HUES48 (cell line): ENCODE data around the gene SERPINB3.
A peak's percentile ranks its signal among the peaks of the same experiment; 100 is the strongest.
"Not testable (repeated sequence)": the region's sequence is repeated elsewhere in the genome, so short reads cannot be mapped to it uniquely, and the experiment has no call there.

Experiments
- H3K27ac ChIP-seq: one replicate; pipeline ENCODE4 v1.7.0; 2013; ENCODE audit warnings: low read depth, low read length, inconsistent platforms
- H3K27me3 ChIP-seq: 2 replicates; pipeline ENCODE4 v1.6.1; 2013; ENCODE audit warnings: mild to moderate bottlenecking, low read length; ENCODE audit not compliant: control insufficient read depth, insufficient read depth
- H3K36me3 ChIP-seq: 2 replicates; pipeline ENCODE4 v1.6.1; 2013; ENCODE audit warnings: low read length; ENCODE audit not compliant: control insufficient read depth, insufficient read depth
- H3K4me1 ChIP-seq: 2 replicates; pipeline ENCODE4 v1.6.1; 2013; ENCODE audit warnings: mild to moderate bottlenecking, low read length; ENCODE audit not compliant: control insufficient read depth, insufficient read depth
- H3K4me3 ChIP-seq: 2 replicates; pipeline ENCODE4 v1.5.1; 2013; ENCODE audit warnings: mild to moderate bottlenecking, low read depth, low read length
- H3K9ac ChIP-seq: 2 replicates; pipeline ENCODE4 v1.6.1; 2013; ENCODE audit warnings: mild to moderate bottlenecking, low read depth, low read length, moderate library complexity
- H3K9me3 ChIP-seq: 2 replicates; pipeline ENCODE4 v1.6.1; 2013; ENCODE audit warnings: low read length; ENCODE audit not compliant: control insufficient read depth, insufficient read depth

Gene SERPINB3

GRCh38 chr18:63683890-63684289, 22.2 kb upstream of the SERPINB3 start:
- Histone ChIP-seq H3K4me1 (peaks cover 16% of the 10 kb centered on the region), H3K36me3 (no peaks in the 10 kb centered on the region), H3K27me3 (no peaks in the 10 kb centered on the region), H3K27ac (peak overlapping the region; percentile 88), H3K4me3 (no peak overlapping the region), H3K9me3 (peaks cover 5% of the 10 kb centered on the region; the same call in 1 of the 2 replicates), H3K9ac (no peak overlapping the region)

GRCh38 chr18:63683152-63683551, 21.5 kb upstream of the SERPINB3 start:
- Histone ChIP-seq H3K36me3 (no peaks in the 10 kb centered on the region), H3K4me3 (no peak overlapping the region; the same call in 1 of the 2 replicates), H3K4me1 (peaks cover 16% of the 10 kb centered on the region), H3K9me3 (peaks cover 5% of the 10 kb centered on the region; the same call in 1 of the 2 replicates), H3K27me3 (no peaks in the 10 kb centered on the region), H3K9ac (no peak overlapping the region), H3K27ac (peak overlapping the region; percentile 88)

GRCh38 chr18:63681449-63682340, 20.0 kb upstream of the SERPINB3 start:
- H3K27ac ChIP-seq: no peak overlapping the region
- no peaks in the 10 kb centered on the region for H3K27me3 ChIP-seq

GRCh38 chr18:63679820-63680606, 18.3 kb upstream of the SERPINB3 start:
- Histone ChIP-seq H3K9ac (no peak overlapping the region), H3K27me3 (no peaks in the 10 kb centered on the region), H3K4me1 (peaks cover 23% of the 10 kb centered on the region), H3K9me3 (no peaks in the 10 kb centered on the region), H3K27ac (no peak overlapping the region), H3K36me3 (no peaks in the 10 kb centered on the region), H3K4me3 (no peak overlapping the region)

More at GRCh38 chr18:63681449-63682340, 20.0 kb upstream of the SERPINB3 start:
- no peak overlapping the region for H3K4me3 ChIP-seq
- peaks cover 23% of the 10 kb centered on the region for H3K4me1 ChIP-seq
- H3K36me3 ChIP-seq: no peaks in the 10 kb centered on the region
- no peaks in the 10 kb centered on the region for H3K9me3 ChIP-seq
- no peak overlapping the region for H3K9ac ChIP-seq

- H3K9me3 ChIP-seq: no peaks in the 10 kb centered on the region
- no peak overlapping the region for H3K27ac ChIP-seq
- H3K4me1 ChIP-seq: peaks cover 7% of the 10 kb centered on the region; the same call in 1 of the 2 replicates
- H3K4me3 ChIP-seq: no peak overlapping the region
- no peaks in the 10 kb centered on the region for H3K36me3 ChIP-seq
- H3K9ac ChIP-seq: no peak overlapping the region
- no peaks in the 10 kb centered on the region for H3K27me3 ChIP-seq
These were observed 16.0 kb upstream of the SERPINB3 start for GRCh38 chr18:63677500-63678225.

GRCh38 chr18:63676526-63677323, 15.0 kb upstream of the SERPINB3 start:
- H3K4me1 ChIP-seq: peaks cover 7% of the 10 kb centered on the region; the same call in 1 of the 2 replicates
- H3K9me3 ChIP-seq: no peaks in the 10 kb centered on the region
- no peak overlapping the region for H3K27ac ChIP-seq
- no peak overlapping the region for H3K9ac ChIP-seq
- H3K36me3 ChIP-seq: no peaks in the 10 kb centered on the region
- H3K4me3 ChIP-seq: no peak overlapping the region
- H3K27me3 ChIP-seq: no peaks in the 10 kb centered on the region

- Histone ChIP-seq H3K9ac (no peak overlapping the region), H3K4me1 (peaks cover 3% of the 10 kb centered on the region; the same call in 1 of the 2 replicates), H3K36me3 (no peaks in the 10 kb centered on the region), H3K9me3 (no peaks in the 10 kb centered on the region), H3K27me3 (no peaks in the 10 kb centered on the region), H3K27ac (no peak overlapping the region), H3K4me3 (no peak overlapping the region)
These were observed 2.9 kb upstream of the SERPINB3 start for GRCh38 chr18:63664571-63664970.

GRCh38 chr18:63658920-63659319, 2.8 kb downstream of the SERPINB3 start:
- H3K9ac ChIP-seq, H3K27me3 ChIP-seq, H3K27ac ChIP-seq, H3K9me3 ChIP-seq, H3K4me1 ChIP-seq, H3K4me3 ChIP-seq, H3K36me3 ChIP-seq: not testable (repeated sequence)

GRCh38 chr18:63650271-63650670, 11.4 kb downstream of the SERPINB3 start:
- H3K27ac ChIP-seq, H3K9ac ChIP-seq, H3K9me3 ChIP-seq, H3K4me1 ChIP-seq, H3K4me3 ChIP-seq, H3K36me3 ChIP-seq, H3K27me3 ChIP-seq: not testable (repeated sequence)

- Histone ChIP-seq H3K9ac (no peak overlapping the region), H3K9me3 (no peaks in the 10 kb centered on the region), H3K36me3 (no peaks in the 10 kb centered on the region), H3K27me3 (no peaks in the 10 kb centered on the region), H3K27ac (no peak overlapping the region), H3K4me1 (peaks cover 10% of the 10 kb centered on the region; the same call in 1 of the 2 replicates), H3K4me3 (no peak overlapping the region)
These were observed 13.5 kb downstream of the SERPINB3 start for GRCh38 chr18:63648241-63648640.
